GM18505 (cell line): Measurements from ENCODE around the gene KLF3.

Experiments used
- ATAC-seq: cut with Tn5 transposase; IDR thresholded peaks from one replicate; pipeline ENCODE4 v1.9.1; 2021; ENCODE audit not compliant: unreplicated experiment
- POLR2A ChIP-seq: IDR thresholded peaks from 4 replicates; pipeline ENCODE4 v1.6.1; 2011; ENCODE audit warnings: borderline replicate concordance; ENCODE audit not compliant: insufficient read depth, insufficient read length; ENCODE audit errors: extremely low read depth

Gene KLF3

DNA sequence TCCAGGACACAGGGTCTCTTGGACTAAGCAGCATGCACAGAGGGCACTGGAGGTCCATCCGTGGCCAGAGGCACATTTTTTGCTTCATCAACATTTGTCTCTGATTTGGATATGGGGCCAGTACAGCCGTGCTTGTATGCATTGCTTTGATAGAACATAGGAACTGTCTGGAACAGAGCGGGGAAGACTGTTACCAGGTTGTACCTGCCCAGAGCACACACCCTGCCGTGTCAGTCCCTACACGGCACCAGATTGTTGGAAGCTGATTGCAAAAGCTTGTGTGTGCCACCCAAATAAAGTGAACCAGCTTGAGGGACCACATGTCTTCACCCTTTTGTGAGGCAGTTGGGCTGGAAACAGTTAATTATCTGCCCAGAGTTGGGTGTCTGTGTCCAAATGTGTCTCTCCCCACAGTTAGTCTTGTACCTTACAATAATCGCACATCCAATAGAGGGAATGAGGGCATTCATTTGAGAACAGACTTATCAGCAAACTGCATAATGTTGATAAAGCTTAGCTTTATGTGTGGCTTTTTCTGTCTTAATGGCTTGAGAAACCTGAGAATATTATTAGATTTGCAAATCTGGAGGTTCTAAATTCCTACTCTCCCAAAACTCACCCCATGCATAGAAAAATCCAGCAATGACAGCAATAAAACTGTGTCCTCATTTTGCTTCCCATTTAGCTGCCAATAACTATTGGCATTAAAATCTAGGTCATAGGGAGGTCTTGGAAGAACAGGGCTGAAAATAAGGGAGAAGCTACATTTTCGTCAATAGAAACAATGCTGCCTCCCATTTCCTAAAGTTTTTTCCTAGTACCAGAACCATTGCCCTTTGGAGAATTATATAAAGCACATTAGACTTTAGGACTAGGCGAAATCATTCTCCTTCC lies 21.2 kb downstream of the KLF3 start:
- no peak for ATAC-seq
- TF ChIP-seq POLR2A, result no peak

DNA sequence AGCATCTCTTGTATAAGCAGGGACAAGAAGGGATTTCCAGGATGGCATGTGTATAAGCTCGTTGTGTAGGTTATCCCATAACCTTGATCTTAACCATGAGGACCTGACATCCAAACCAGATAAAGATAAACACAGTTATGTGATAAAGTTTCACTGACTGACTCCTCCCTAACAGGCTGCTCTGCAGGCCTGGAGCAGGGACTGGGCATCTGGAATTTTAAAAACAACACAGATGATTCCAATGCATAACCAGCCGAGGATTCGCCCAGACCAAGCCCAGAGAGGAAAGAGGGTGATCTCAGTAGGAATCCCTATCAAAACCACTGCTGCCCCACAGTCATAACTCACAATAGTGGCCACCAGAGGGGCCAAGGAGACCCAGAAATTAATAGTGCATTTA lies 22.7 kb downstream of the KLF3 start:
- TF ChIP-seq POLR2A, result no peak
- ATAC-seq, result no peak

DNA sequence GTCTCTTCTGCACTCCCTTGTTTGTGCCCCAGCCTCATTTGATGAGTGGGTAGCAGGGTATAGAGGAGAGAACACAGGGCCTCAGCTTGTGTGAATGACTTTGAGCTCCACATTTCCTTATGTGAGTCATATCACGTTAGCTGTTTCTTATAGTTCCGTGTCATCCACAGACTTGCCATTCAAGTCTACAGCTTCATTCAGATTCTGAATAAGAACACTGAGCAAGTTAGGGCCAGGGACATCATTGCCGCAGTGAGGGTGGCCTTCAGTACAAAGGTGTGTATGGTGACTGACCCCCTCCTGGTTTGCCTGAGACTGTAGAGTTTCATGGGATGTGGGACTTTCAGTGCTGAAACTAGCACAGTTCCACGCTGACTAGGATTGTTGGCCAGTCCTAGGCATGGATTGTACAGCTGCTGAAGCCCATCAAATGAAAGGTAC lies 23.6 kb downstream of the KLF3 start:
- ATAC-seq, result no peak

DNA sequence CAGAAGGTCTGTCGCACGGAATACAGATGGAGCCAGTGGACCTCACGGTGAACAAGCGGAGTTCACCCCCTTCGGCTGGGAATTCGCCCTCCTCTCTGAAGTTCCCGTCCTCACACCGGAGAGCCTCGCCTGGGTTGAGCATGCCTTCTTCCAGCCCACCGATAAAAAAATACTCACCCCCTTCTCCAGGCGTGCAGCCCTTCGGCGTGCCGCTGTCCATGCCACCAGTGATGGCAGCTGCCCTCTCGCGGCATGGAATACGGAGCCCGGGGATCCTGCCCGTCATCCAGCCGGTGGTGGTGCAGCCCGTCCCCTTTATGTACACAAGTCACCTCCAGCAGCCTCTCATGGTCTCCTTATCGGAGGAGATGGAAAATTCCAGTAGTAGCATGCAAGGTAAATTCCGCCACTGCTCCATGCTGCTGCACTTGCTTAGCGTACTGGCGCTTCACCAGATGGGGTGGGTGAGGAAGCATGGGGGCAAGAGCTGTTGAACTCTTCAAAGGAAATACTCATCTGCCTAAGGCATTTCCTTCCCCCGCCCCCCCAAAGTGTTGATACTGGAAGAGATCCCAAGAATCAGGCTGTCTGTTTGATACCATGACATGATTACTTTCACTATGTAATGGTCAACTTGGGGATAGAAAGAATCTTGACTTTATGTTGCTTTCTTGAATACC lies 24.8 kb downstream of the KLF3 start:
- ATAC-seq, result no peak
- TF ChIP-seq POLR2A, result no peak

More for the DNA sequence above, 23.6 kb downstream of the KLF3 start:
- TF ChIP-seq POLR2A, result no peak

DNA sequence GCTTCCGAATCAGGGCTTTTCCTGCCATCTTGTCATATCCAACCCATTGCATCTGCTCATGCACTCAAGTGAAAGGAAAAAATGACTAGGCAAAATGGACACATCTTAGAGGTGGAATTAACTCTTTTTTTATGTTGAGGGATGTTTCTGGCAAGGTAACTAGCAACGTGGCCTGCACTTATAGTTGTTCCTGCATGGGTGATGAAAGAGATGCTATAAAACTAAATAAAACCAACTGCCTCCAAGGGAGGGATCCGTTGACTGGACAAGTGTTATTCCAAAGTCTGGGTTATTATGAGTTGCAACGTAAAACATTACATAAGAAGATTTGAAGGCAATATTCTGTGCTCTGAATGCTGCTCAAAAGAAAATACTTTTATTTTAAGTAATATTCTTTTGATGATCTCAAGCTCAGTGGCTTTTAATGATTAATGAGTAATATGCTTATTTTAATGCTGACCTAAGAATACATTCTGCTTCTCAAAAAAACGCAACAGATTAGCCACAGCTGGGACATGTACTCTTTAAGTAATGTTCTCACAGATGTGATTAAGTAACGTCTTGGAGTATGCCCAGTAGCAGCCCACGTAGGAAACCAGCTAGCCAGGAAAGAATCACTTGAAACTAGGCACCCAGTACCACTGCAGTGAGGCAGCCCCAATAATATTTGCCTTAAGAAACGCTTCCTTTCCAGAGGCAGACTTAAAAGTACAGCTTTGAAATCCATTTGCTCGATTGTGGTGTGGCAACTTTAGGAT lies 27.4 kb downstream of the KLF3 start:
- TF ChIP-seq POLR2A, result no peak
- no peak for ATAC-seq

DNA sequence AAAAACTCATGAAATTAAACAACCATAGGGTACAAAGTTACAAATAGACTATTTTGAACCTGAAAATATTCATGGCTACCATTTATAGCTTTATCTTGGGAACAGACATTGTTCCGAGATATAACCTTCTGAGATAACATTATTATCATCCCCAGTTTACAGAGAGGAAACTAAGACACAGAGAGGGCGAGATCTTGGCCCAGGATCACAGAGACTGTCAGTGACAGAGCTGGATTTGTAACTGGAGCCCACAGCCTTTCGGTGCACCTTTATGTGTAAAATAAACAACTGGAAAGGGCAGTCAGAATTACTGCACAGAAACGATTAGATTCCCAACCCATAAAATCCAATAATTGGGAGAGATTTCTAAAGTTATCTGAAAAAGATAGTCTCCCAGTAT lies 28.4 kb downstream of the KLF3 start:
- no peak for TF ChIP-seq POLR2A
- no peak for ATAC-seq

DNA sequence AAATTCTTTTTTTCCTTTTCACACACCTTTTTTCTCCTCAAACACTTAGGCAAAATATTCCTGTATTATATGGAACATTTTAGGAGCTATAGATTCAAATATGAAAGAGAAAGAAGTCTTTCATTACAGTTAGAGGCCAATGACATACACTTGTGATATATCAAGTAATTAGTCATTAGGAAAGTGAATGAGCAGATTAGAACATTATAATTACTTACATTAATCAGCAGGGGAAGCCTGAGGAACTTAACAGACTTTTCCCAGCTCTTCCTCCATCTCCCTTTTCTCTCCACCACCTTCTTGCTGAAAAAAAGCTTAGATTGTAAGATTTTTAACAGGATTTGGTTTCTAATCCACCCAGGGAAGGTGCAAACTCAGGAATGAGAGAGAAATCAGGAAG lies 29.6 kb downstream of the KLF3 start:
- no peak for TF ChIP-seq POLR2A
- no peak for ATAC-seq

DNA sequence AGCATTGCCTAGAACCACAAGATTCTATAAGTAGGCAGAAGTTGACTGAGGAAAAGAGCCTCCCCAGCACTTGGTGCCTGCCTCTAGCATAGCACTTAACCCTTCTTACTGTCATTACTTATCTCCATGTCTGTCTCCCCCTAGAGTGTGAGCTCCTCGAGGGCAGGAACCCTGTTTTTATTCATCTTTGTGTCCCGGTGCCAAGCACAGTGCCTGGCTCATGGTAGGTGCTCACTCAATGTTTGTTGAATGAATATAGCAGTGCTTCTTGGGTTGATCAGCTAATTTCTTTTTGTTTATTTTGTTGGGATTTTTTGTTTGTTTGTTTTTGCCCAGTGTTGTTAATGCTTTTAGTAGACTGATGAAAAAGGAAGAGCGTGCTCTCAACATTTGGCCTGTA lies 30.3 kb downstream of the KLF3 start:
- ATAC-seq, result no peak

DNA sequence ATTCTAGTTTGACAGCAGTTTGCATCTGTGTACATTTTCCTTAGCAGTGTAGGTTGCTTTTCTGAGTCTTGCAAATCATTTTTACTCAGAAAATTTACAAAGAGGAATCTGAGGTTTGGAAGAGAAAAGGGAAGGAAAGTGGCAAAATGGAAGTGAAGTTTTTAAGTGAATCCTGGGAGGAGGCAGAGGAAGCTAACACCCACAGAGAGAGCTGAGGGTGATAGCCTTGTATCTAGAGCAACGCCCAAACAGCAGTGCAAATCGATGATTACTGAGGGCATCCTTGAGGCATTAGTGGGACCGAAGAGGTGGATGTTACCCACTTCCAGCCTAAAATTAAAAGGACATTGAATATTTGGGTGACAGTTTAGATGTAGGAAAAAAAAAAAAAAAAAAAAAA lies 31.8 kb downstream of the KLF3 start:
- no peak for ATAC-seq

More for the DNA sequence above, 30.3 kb downstream of the KLF3 start:
- TF ChIP-seq POLR2A, result no peak

DNA sequence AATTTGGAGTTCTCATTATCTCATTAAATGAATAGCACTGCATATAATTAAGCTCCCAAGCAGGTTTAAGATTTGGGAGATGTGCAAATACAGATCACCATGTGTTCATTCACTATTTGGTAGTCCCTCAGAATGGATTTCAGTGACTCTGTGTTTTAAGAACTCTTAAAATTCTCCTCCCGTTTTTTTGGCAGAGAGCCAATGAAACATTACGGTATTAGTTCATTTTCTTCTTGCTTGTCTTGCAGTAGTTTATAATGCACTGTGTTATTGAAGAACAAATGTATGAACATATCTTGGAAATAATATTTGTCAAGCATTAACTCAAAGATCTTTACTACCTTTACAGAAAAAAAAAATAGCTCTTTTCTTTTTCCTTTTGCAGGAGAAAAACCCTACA lies 32.7 kb downstream of the KLF3 start:
- ATAC-seq, result no peak
- no peak for TF ChIP-seq POLR2A

More for the DNA sequence above, 31.8 kb downstream of the KLF3 start:
- TF ChIP-seq POLR2A, result no peak

DNA sequence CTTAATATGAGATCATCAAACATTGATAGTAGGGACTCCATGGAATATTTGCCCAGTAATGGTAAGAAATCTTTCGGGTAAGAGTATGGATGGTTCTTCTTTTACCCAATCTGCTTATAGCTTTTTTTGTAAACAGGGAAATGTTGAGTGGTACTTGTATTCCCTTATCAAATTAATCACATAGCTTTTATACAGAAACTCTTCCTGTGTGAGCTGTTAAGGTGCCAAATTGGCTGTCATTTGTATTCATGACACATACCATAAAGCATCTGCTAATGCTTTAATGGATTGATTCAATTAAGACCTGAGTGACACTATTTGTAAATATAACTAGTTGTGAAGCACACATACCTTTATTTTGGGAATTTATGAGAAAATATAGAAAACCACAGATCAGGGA lies 34.2 kb downstream of the KLF3 start:
- TF ChIP-seq POLR2A, result no peak
- no peak for ATAC-seq

DNA sequence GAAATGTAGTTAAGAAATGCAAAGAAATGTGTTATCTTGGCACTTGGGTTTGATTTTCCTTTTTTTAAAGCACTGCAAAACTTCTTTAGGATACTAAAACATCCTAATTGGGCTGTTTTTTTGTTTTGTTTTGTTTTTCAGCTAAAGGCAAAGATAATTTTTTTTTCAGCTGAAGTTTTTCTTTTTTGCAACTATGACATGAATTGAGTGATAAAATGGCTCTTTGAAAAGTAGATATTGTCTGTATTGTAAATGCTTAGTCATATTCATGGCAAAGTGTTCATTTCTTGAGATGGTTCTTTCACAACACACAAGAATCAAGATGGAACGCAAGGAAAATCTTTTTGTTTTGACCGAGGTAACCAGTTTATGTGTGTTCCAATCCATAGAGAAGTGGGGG lies 35.1 kb downstream of the KLF3 start:
- no peak for TF ChIP-seq POLR2A
- ATAC-seq, result no peak

DNA sequence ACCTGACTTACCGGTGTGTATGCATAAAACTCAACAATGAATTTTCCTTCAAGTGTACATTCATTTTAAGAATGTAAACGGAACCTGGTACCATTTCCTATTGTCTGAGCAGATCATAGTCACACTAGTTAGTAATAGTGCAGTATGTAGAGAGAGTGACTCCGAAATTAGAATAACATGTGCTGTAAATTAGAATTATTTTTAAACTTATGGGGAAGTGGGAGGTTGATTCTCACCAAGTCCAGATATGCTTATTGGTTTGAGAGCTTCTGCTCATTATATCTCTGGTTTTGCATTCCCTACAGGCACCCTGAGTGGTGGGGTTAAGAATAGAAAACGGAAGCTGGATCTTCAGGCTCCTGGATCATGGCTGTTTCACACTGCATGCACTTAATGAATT lies 39.6 kb downstream of the KLF3 start:
- TF ChIP-seq POLR2A, result no peak
- no peak for ATAC-seq
